GM13976 (cell line): ENCODE measurements around the gene ENTPD8.
"Not testable (repeated sequence)": the region's sequence is repeated elsewhere in the genome, so short reads cannot be mapped to it uniquely, and the experiment has no call there.

ENCODE experiments used
- DNase-seq: peaks from one replicate; pipeline ENCODE4 v3.0.0; 2012; ENCODE audit warnings: low spot score
- in situ Hi-C: fragments of 300-500 bp; cut with MboI; formaldehyde crosslinking; loops from one replicate; pipeline ENCODE4 v1.12.0; 2022; ENCODE audit warnings: low sequenced_read_pairs, mixed read lengths, inconsistent platforms; ENCODE audit not compliant: unreplicated experiment
- TF ChIP-seq, protein P1 (sequence below): IDR thresholded peaks from 2 replicates; pipeline ENCODE4 v1.5.1; 2012; ENCODE audit warnings: borderline replicate concordance, mild to moderate bottlenecking; ENCODE audit not compliant: insufficient read depth; ENCODE audit errors: extremely low read depth, missing control alignments, control extremely low read depth

The ENTPD8 gene

GRCh38 chr9:137390553-137391410 lies 50.4 kb downstream of the ENTPD8 start:
- in situ Hi-C loops, result no loop called here
- TF ChIP-seq, protein P1, sequence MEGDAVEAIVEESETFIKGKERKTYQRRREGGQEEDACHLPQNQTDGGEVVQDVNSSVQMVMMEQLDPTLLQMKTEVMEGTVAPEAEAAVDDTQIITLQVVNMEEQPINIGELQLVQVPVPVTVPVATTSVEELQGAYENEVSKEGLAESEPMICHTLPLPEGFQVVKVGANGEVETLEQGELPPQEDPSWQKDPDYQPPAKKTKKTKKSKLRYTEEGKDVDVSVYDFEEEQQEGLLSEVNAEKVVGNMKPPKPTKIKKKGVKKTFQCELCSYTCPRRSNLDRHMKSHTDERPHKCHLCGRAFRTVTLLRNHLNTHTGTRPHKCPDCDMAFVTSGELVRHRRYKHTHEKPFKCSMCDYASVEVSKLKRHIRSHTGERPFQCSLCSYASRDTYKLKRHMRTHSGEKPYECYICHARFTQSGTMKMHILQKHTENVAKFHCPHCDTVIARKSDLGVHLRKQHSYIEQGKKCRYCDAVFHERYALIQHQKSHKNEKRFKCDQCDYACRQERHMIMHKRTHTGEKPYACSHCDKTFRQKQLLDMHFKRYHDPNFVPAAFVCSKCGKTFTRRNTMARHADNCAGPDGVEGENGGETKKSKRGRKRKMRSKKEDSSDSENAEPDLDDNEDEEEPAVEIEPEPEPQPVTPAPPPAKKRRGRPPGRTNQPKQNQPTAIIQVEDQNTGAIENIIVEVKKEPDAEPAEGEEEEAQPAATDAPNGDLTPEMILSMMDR, result no peak
- DNase-seq, result no peak

GRCh38 chr9:137389428-137389746 lies 51.8 kb downstream of the ENTPD8 start:
- TF ChIP-seq, protein P1, result no peak
- in situ Hi-C loops, result no loop called here
- DNase-seq, result no peak

- in situ Hi-C loops, result no loop called here
- no peak for DNase-seq
- TF ChIP-seq, protein P1, result no peak
Observed at GRCh38 chr9:137388589-137389427, 52.3 kb downstream of the ENTPD8 start.

DNA sequence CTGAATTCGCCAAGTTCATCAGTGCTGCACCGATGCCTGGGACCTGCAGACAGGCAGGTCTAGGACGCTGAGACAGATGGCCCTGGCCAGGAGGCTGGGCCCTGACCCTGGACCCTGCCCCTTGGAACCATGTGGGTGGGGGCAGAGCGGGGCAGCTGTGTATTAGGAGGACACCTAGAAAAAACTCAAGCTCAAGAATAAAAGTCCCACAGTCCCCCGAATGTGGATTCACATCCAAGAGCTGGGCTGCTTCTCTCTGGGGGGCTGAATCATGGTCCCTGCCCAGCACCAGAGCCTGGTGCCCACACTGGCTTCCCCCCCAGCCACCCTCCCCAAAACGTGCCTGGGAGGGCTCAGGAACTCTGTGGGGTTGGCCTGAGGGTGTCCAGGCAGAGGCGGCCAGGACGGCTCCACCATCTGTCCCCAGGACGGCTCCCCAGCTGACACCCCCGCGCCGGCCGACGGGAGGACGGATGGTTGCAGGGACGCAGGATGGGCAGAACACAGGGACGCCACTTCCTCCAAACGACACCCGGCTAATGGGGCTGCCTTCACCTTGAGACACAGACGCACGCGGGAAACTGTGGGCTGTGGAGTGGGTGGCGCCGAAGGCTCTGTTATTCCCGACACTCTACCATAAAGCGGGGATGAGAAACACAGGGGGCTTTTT lies 53.1 kb downstream of the ENTPD8 start:
- in situ Hi-C loops, result no loop called here
- TF ChIP-seq, protein P1, result no peak
- no peak for DNase-seq

GRCh38 chr9:137387114-137387890 lies 53.9 kb downstream of the ENTPD8 start:
- no peak for DNase-seq
- TF ChIP-seq, protein P1, result no peak
- in situ Hi-C loops, result no loop called here

- in situ Hi-C loops, DNase-seq: not testable (repeated sequence)
Observed at GRCh38 chr9:137386507-137387113, 54.5 kb downstream of the ENTPD8 start.
